Lung (tissue), 12 donors: ENCODE data around the gene SLC9A9. TPM values are rescaled to one million over a fixed set of nuclear protein-coding genes. Genes with fewer than 3 reads are reported as not detected.

Experiments
- ATAC-seq: fragments of 200-7000 bp; cut with Tn5 transposase; one replicate; pipeline ENCODE4 v1.9.1; 2020; ENCODE audit warnings: moderate number of reproducible peaks; ENCODE audit not compliant: insufficient read depth, low FRiP score
- DNase-seq, 3 donors: peaks; one replicate each; pipeline ENCODE4 v3.0.0-alpha.2; 2013 to 2017
- H3K27ac ChIP-seq, 2 donors: one replicate each; pipeline ENCODE4 v1.5.1; 2013; ENCODE audit warnings: mild to moderate bottlenecking in 2 of 2, moderate library complexity in 2 of 2, control low read depth in 1 of 2, inconsistent platforms in 1 of 2, low read depth in 1 of 2, low read length in 1 of 2
- H3K27me3 ChIP-seq, 3 donors: one replicate each; pipeline ENCODE4 v1.5.1; 2013; ENCODE audit warnings: low read length in 2 of 3; ENCODE audit not compliant: control insufficient read depth in 3 of 3, insufficient read depth in 3 of 3
- H3K36me3 ChIP-seq, 4 donors: one replicate each; pipeline ENCODE4 v1.5.1; 2013; ENCODE audit warnings: low read length in 4 of 4, mild to moderate bottlenecking in 1 of 4, moderate library complexity in 1 of 4; ENCODE audit not compliant: control insufficient read depth in 4 of 4, insufficient read depth in 4 of 4
- H3K4me1 ChIP-seq, 5 donors: one replicate each; pipeline ENCODE4 v1.5.1; 2013; ENCODE audit warnings: low read length in 5 of 5, mild to moderate bottlenecking in 2 of 5, moderate library complexity in 1 of 5; ENCODE audit not compliant: control insufficient read depth in 5 of 5, insufficient read depth in 5 of 5
- H3K4me3 ChIP-seq: one replicate; pipeline ENCODE4 v1.5.1; 2013; ENCODE audit warnings: mild to moderate bottlenecking, control low read depth, moderate library complexity
- H3K9ac ChIP-seq, 2 donors: one replicate each; pipeline ENCODE4 v1.5.1; 2013; ENCODE audit warnings: low read length in 2 of 2, control low read depth in 1 of 2; ENCODE audit not compliant: insufficient read depth in 1 of 2
- H3K9me3 ChIP-seq, 4 donors: one replicate each; pipeline ENCODE4 v1.5.1; 2013; ENCODE audit warnings: low read length in 3 of 4, mild to moderate bottlenecking in 1 of 4, moderate library complexity in 1 of 4; ENCODE audit not compliant: control insufficient read depth in 4 of 4, insufficient read depth in 3 of 4
- CTCF ChIP-seq: IDR thresholded peaks from 2 replicates; pipeline ENCODE4 v1.5.1; 2012; ENCODE audit warnings: mild to moderate bottlenecking; ENCODE audit errors: control extremely low read depth, extremely low read depth
- WGBS, 2 donors: extraction: QIAGEN DNeasy Blood & Tissue Kit; methylation state at CpG; one replicate each; pipeline ENCODE4 v1.1.7; 2013; 5-methylcytosine and 5-hydroxymethylcytosine counted together
- polyA plus RNA-seq, 2 donors: library from polyadenylated mRNA; stranded (reverse); fragments of 200-250 nt; gene quantifications; one replicate each; pipeline ENCODE4 v1.2.1, GENCODE V29; 2013
- total RNA-seq, 2 donors: library from RNA; depleted of rRNA in 1 of 2; stranded (reverse); fragments of >200 nt in 1 of 2; gene quantifications; one replicate each; pipeline ENCODE4 v1.2.1, GENCODE V29; 2014 to 2021
- donor health status: control.
- donor health status: control.
- donor health status: Bipolar disorder and iron deficiency.
- donor health status: healthy.
- donor health status: DM: yes; HTN: yes; CAD: no.

The SLC9A9 gene
- total and polyA plus RNA-seq, 4 donors, result 2.2 to 66.3 (median 8.2) TPM

GRCh38 chr3:143302638-143303171, 545.6 kb downstream of the SLC9A9 start:
- Histone ChIP-seq H3K4me1 (peaks cover 0 to 48% (median 9%) of the 10 kb centered on the region in 5 donors), H3K27ac (peak overlapping the region; percentile 62), H3K9me3 (no peaks in the 10 kb centered on the region), H3K4me3 (no peak overlapping the region), H3K27me3 (no peaks in the 10 kb centered on the region), H3K9ac (no peak overlapping the region), H3K36me3 (no peaks in the 10 kb centered on the region)
- DNase-seq, result peak; percentile 85 to 93 (median 89)
- 30 to 35% methylated on average over 11 of the region's 11 CpGs for WGBS, 2 donors
- no peak for TF ChIP-seq CTCF
- ATAC-seq, result peak; percentile 45

- Histone ChIP-seq H3K27me3 (no peaks in the 10 kb centered on the region), H3K4me3 (no peak overlapping the region), H3K4me1 (peaks cover 0 to 44% (median 6%) of the 10 kb centered on the region in 5 donors), H3K36me3 (no peaks in the 10 kb centered on the region), H3K27ac (no peak overlapping the region), H3K9ac (no peak overlapping the region), H3K9me3 (no peaks in the 10 kb centered on the region)
- TF ChIP-seq CTCF, result no peak
- no peak for DNase-seq
- 80 to 85% methylated on average over 5 of the region's 5 CpGs for WGBS, 2 donors
- ATAC-seq, result no peak
These were observed 547.0 kb downstream of the SLC9A9 start for GRCh38 chr3:143301031-143301901.

GRCh38 chr3:143298886-143299535, 549.3 kb downstream of the SLC9A9 start:
- WGBS, 2 donors, result 77 to 88% methylated on average over 5 of the region's 5 CpGs
- peaks cover 0 to 41% (median 5%) of the 10 kb centered on the region in 5 donors for H3K4me1 ChIP-seq
- no peaks in the 10 kb centered on the region for H3K27me3 ChIP-seq
- H3K9me3 ChIP-seq, result no peaks in the 10 kb centered on the region
- H3K9ac ChIP-seq, result no peak overlapping the region
- no peak overlapping the region for H3K27ac ChIP-seq
- H3K36me3 ChIP-seq, result no peaks in the 10 kb centered on the region
- no peak for DNase-seq
- no peak for ATAC-seq
- no peak for TF ChIP-seq CTCF
- H3K4me3 ChIP-seq, result no peak overlapping the region
